Sigmoid colon (tissue), 3 donors: Measurements from ENCODE around the gene C11orf16.

Source experiments
- CTCF ChIP-seq, 4 experiments: fragments of 450-650 bp in 3 of 4; fragments of 200-600 bp in 1 of 4; IDR thresholded peaks; one replicate each; pipeline ENCODE4 v1.5.1; 2016 to 2019; ENCODE audit warnings: antibody characterized with exemption in 4 of 4, mild to moderate bottlenecking in 3 of 4, moderate library complexity in 2 of 4
- POLR2A ChIP-seq, 2 donors: fragments of 450-650 bp; IDR thresholded peaks; one replicate each; pipeline ENCODE4 v1.6.1; 2016; ENCODE audit warnings: antibody characterized with exemption in 2 of 2, mild to moderate bottlenecking in 2 of 2, moderate library complexity in 2 of 2

GRCh38 chr11:8911029-8911823, 21.5 kb downstream of the C11orf16 start, which contains the start of gene AKIP1:
- TF ChIP-seq CTCF (IDR thresholded peaks at IDR 0.05) (no peak), POLR2A (IDR thresholded peaks at IDR 0.05) (peak; percentile 50 to 80)
